ENCODE results near the gene SCAF1.

Gene SCAF1

GRCh38 chr19:49705919-49706318, 63.9 kb downstream of the SCAF1 start:
- Histone ChIP-seq H3K4me1 (ENCODE audit: low read length) (no peaks in the 10 kb centered on the region), H3K9me3 (replicated peaks; ENCODE audit: insufficient read depth, low read length) (no peaks in the 10 kb centered on the region), H3K9me2 (replicated peaks; ENCODE audit: insufficient read depth, low read length) (no peaks in the 10 kb centered on the region), H2AFZ (ENCODE audit: low read length) (no peak overlapping the region), H3K79me2 (ENCODE audit: low read length) (no peaks in the 10 kb centered on the region), H3F3A (ENCODE audit: insufficient read depth, low read length) (no peaks in the 10 kb centered on the region), H3K36me3 (replicated peaks; ENCODE audit: insufficient read depth, low read length) (no peaks in the 10 kb centered on the region), H3K27ac (ENCODE audit: low read length) (no peak overlapping the region), H3K9ac (ENCODE audit: low read length) (no peak overlapping the region), H4K20me1 (ENCODE audit: insufficient read depth, low read length) (no peaks in the 10 kb centered on the region), H3K27me3 (replicated peaks; ENCODE audit: insufficient read depth, low read length) (peaks cover 70% of the 10 kb centered on the region), H3K4me2 (ENCODE audit: low read depth, low read length) (no peak overlapping the region), H3K4me3 (ENCODE audit: low read length) (no peak overlapping the region)
- no peak for TF ChIP-seq EZH2phosphoT487 (IDR thresholded peaks at IDR 0.05; ENCODE audit: low read length)
- TF ChIP-seq CTCF (IDR thresholded peaks at IDR 0.05; ENCODE audit: low read length), result no peak
- TF ChIP-seq EZH2 (optimal IDR thresholded peaks at IDR 0.05; ENCODE audit: low read depth, low read length), result no peak
- DNase-seq, result no peak

All from MM.1S (cell line).